K562 (cell line): ENCODE measurements around the gene FKBP15. TPM values are rescaled to one million over a fixed set of nuclear protein-coding genes. Genes with fewer than 3 reads are reported as not detected.

Source experiments
- CBX3 ChIP-seq, 2 experiments: IDR thresholded peaks; 1 replicate in 1 of 2; 2 replicates in 1 of 2; pipeline ENCODE4 v1.6.1; 2012; ENCODE audit warnings: inconsistent platforms in 2 of 2, low read length in 2 of 2, borderline replicate concordance in 1 of 2, control low read depth in 1 of 2
- DDX20 ChIP-seq: fragments of 450-650 bp; IDR thresholded peaks from 2 replicates; pipeline ENCODE4 v1.6.1; 2016; ENCODE audit warnings: missing genetic modification characterization, low read depth, mild to moderate bottlenecking, missing compliant biosample characterization, moderate library complexity
- ETS2 ChIP-seq: IDR thresholded peaks from 2 replicates; pipeline ENCODE4 v1.6.1; 2016; ENCODE audit warnings: borderline replicate concordance, missing genetic modification characterization, mild to moderate bottlenecking, moderate library complexity, missing compliant biosample characterization; ENCODE audit not compliant: poor library complexity, severe bottlenecking
- ETV5 ChIP-seq: sonication (generic); formaldehyde crosslinking; IDR thresholded peaks from 2 replicates; pipeline ENCODE4 v1.4.0; 2020; ENCODE audit warnings: low read depth, mild to moderate bottlenecking, missing genetic modification reagents
- FOXA3 ChIP-seq, 2 experiments: fragments of 450-650 bp in 1 of 2; sonication (generic) in 1 of 2; formaldehyde crosslinking; IDR thresholded peaks in 1 of 2; conservative IDR thresholded peaks in 1 of 2; 2 replicates each; pipeline versions ENCODE4 v1.4.0 to v1.8.0; 2020 to 2022; ENCODE audit warnings: mild to moderate bottlenecking in 2 of 2, missing genetic modification reagents in 1 of 2
- ILK ChIP-seq: fragments of 450-650 bp; IDR thresholded peaks from 2 replicates; pipeline ENCODE4 v1.6.1; 2016; ENCODE audit warnings: missing genetic modification characterization, low read depth, mild to moderate bottlenecking, missing compliant biosample characterization, moderate library complexity, borderline replicate concordance
- KLF13 ChIP-seq: fragments of 450-650 bp; IDR thresholded peaks from 2 replicates; pipeline ENCODE4 v1.6.1; 2016; ENCODE audit warnings: missing genetic modification characterization, low read depth, mild to moderate bottlenecking, missing compliant biosample characterization, moderate library complexity, borderline replicate concordance
- MAX ChIP-seq: sonication (generic); formaldehyde crosslinking; IDR thresholded peaks from 2 replicates; pipeline ENCODE4 v1.9.0; 2022; ENCODE audit warnings: mild to moderate bottlenecking, missing genetic modification reagents
- MYNN ChIP-seq, 2 experiments: sonication (generic); formaldehyde crosslinking in 1 of 2; IDR thresholded peaks; 2 replicates each; pipeline versions ENCODE4 v1.5.0 to v1.6.1; 2016 to 2020; ENCODE audit warnings: antibody characterized with exemption in 1 of 2, missing genetic modification reagents in 1 of 2
- NEUROD1 ChIP-seq: fragments of 150-350 bp; IDR thresholded peaks from 2 replicates; pipeline ENCODE4 v1.6.1; 2014; ENCODE audit warnings: borderline replicate concordance, low read length, low read depth; ENCODE audit not compliant: partially characterized antibody
- PTBP1 ChIP-seq: fragments of 200-400 bp; formaldehyde crosslinking; IDR thresholded peaks from 2 replicates; pipeline ENCODE4 v1.6.1; 2017; ENCODE audit warnings: low read depth, low read length
- PTTG1 ChIP-seq: fragments of 450-650 bp; IDR thresholded peaks from 2 replicates; pipeline ENCODE4 v1.6.1; 2016; ENCODE audit warnings: low read depth, mild to moderate bottlenecking, missing genetic modification characterization, missing compliant biosample characterization
- SLC30A9 ChIP-seq: fragments of 250-450 bp; sonication (Bioruptor Pico); IDR thresholded peaks from 2 replicates; pipeline ENCODE4 v1.8.0; 2022; ENCODE audit warnings: mild to moderate bottlenecking, moderate library complexity
- TEAD4 ChIP-seq, 2 experiments: sonication (generic) in 1 of 2; formaldehyde crosslinking in 1 of 2; IDR thresholded peaks; 2 replicates each; pipeline versions ENCODE4 v1.6.1 to v1.8.0; 2012 to 2022; ENCODE audit warnings: borderline replicate concordance in 1 of 2, inconsistent platforms in 1 of 2, low read length in 1 of 2, mild to moderate bottlenecking in 1 of 2, missing genetic modification reagents in 1 of 2
- ZFX ChIP-seq: sonication (generic); formaldehyde crosslinking; IDR thresholded peaks from 2 replicates; pipeline ENCODE4 v1.8.0; 2022; ENCODE audit warnings: mild to moderate bottlenecking, missing genetic modification reagents, moderate library complexity
- ZHX1 ChIP-seq: fragments of 150-350 bp; conservative IDR thresholded peaks from 2 replicates; pipeline ENCODE4 v1.6.1; 2014; ENCODE audit warnings: low read length
- ZNF316 ChIP-seq: fragments of 450-650 bp; IDR thresholded peaks from 2 replicates; pipeline ENCODE4 v1.6.1; 2016
- ZNF77 ChIP-seq: fragments of 250-450 bp; sonication (Bioruptor Pico); IDR thresholded peaks from 2 replicates; pipeline ENCODE4 v1.5.0; 2020
- polyA plus RNA-seq, 8 experiments: library from polyadenylated mRNA; depleted of rRNA in 4 of 8; stranded (reverse) in 5 of 8; unstranded in 3 of 8; fragments of >200 nt; fragmentation: Nextera tagmentation in 2 of 8; fragmentation: Illumina TruSeq in 1 of 8; extraction: Ambion mirVana in 2 of 8; extraction: Trizol in 1 of 8; gene quantifications; 2 replicates each; pipeline versions ENCODE4 v1.2.1 to v1.2.3, GENCODE V29; 2011 to 2014; ENCODE audit warnings: inconsistent platforms in 1 of 8, missing spikeins in 1 of 8
- total RNA-seq, 7 experiments: library from RNA; depleted of rRNA in 6 of 7; stranded (reverse); fragments of >200 nt in 6 of 7; fragmentation: Illumina TruSeq in 2 of 7; extraction: Trizol in 2 of 7; gene quantifications; 2 replicates each; pipeline versions ENCODE4 v1.2.1 to v1.2.3, GENCODE V29; 2011 to 2021; ENCODE audit warnings: low replicate concordance in 1 of 7
- TF ChIP-seq, protein P1 (sequence below): fragments of 450-650 bp; formaldehyde crosslinking; conservative IDR thresholded peaks from 2 replicates; pipeline ENCODE4 v1.4.0; 2022; ENCODE audit warnings: mild to moderate bottlenecking, missing genetic modification characterization
- TF ChIP-seq, protein P2 (sequence below): fragments of 250-450 bp; sonication (Bioruptor Pico); IDR thresholded peaks from 2 replicates; pipeline ENCODE4 v1.5.0; 2020; ENCODE audit warnings: mild to moderate bottlenecking

FKBP15 gene
- total and polyA plus RNA-seq, 9 of the 15 experiments (the other 6 are each of a cell fraction or from before 2014, with no cell fraction given) = 8.7 to 38.0 (median 18.9) TPM

- TF ChIP-seq ZHX1 (no peak), ILK (tag) (no peak), NEUROD1 (no peak), ZNF316 (no peak), CBX3 (IDR thresholded peaks at IDR 0.05; ENCODE audit: borderline replicate concordance in 1 of 2, low read length in 2 of 2) (peak in 1 of 2 experiments; percentile 19; a peak in 1 of 3 replicates), PTBP1 (no peak), ETS2 (tag) (no peak), TEAD4 (IDR thresholded peaks at IDR 0.05; ENCODE audit: low read length) (peak; percentile 29; the same call in 1 of the 2 replicates), TEAD4 (CRISPR knock-in tag; IDR thresholded peaks at IDR 0.05; ENCODE audit: borderline replicate concordance) (peak; percentile 96; the same call in 1 of the 2 replicates), ZFX (CRISPR knock-in tag) (peak; percentile 71), FOXA3 (CRISPR knock-in tag; conservative IDR thresholded peaks at IDR 0.05 in 1 of 2, IDR thresholded peaks at IDR 0.05 in 1 of 2) (peak in 1 of 2 experiments; percentile 84; a peak in 1 of 4 replicates), MYNN (IDR thresholded peaks at IDR 0.05) (no peak), MYNN (CRISPR knock-in tag; IDR thresholded peaks at IDR 0.05) (no peak), DDX20 (tag) (no peak), PTTG1 (tag) (no peak), ETV5 (CRISPR knock-in tag) (no peak), ZNF77 (CRISPR knock-in tag) (no peak), KLF13 (tag) (peak; percentile 53; the same call in 1 of the 2 replicates), MAX (CRISPR knock-in tag) (peak; percentile 98), SLC30A9 (CRISPR knock-in tag) (no peak)
- TF ChIP-seq, protein P1, sequence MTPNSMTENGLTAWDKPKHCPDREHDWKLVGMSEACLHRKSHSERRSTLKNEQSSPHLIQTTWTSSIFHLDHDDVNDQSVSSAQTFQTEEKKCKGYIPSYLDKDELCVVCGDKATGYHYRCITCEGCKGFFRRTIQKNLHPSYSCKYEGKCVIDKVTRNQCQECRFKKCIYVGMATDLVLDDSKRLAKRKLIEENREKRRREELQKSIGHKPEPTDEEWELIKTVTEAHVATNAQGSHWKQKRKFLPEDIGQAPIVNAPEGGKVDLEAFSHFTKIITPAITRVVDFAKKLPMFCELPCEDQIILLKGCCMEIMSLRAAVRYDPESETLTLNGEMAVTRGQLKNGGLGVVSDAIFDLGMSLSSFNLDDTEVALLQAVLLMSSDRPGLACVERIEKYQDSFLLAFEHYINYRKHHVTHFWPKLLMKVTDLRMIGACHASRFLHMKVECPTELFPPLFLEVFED (CRISPR knock-in tag) = no peak
- TF ChIP-seq, protein P2, sequence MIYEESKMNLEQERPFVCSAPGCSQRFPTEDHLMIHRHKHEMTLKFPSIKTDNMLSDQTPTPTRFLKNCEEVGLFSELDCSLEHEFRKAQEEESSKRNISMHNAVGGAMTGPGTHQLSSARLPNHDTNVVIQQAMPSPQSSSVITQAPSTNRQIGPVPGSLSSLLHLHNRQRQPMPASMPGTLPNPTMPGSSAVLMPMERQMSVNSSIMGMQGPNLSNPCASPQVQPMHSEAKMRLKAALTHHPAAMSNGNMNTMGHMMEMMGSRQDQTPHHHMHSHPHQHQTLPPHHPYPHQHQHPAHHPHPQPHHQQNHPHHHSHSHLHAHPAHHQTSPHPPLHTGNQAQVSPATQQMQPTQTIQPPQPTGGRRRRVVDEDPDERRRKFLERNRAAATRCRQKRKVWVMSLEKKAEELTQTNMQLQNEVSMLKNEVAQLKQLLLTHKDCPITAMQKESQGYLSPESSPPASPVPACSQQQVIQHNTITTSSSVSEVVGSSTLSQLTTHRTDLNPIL (CRISPR knock-in tag) = no peak
These were observed 70.1 kb downstream of the FKBP15 start, which contains the start of gene SLC31A2 (continued) for GRCh38 chr9:113150670-113151611.
